Endothelial cell of umbilical vein (primary cell): ENCODE results near the gene CNTNAP2. TPM values are rescaled to one million over a fixed set of nuclear protein-coding genes. Genes with fewer than 3 reads are reported as not detected.

ENCODE experiments used
- BruUV-seq: library from RNA; stranded (reverse); fragments of 400-500 nt; replicated peaks from 2 replicates; lab custom pipeline; 2021; lab: Mats Ljungman, UMichigan
- CTCF ChIA-PET: fragments of 300-600, 350-600 bp; sonication (Branson Sonifier 250); formaldehyde crosslinking; loops from one replicate; lab custom pipeline; 2021; ENCODE audit warnings: antibody characterized with exemption, inconsistent platforms; lab: Charles Lee
- POLR2A ChIA-PET: fragments of 300-600, 350-600 bp; sonication (Branson Sonifier 250); formaldehyde crosslinking; loops from one replicate; lab custom pipeline; 2021; ENCODE audit warnings: antibody characterized with exemption, inconsistent platforms; lab: Charles Lee
- DNase-seq: peaks from one replicate; pipeline ENCODE4 v3.0.0-alpha.2; 2011; ENCODE audit warnings: low read depth, low spot score
- FAIRE-seq: peaks from 2 replicates; lab custom pipeline; 2011; peaks lifted over from hg19 to GRCh38; lab: Jason Lieb, UNC
- H2AFZ ChIP-seq: 2 replicates; pipeline ENCODE4 v1.6.0; 2012; ENCODE audit warnings: low read depth, low read length, control low read depth, inconsistent platforms
- H3K27ac ChIP-seq: 2 replicates; pipeline ENCODE4 v1.5.1; 2011; ENCODE audit warnings: low read depth, mild to moderate bottlenecking, control low read depth, low read length, moderate library complexity; ENCODE audit not compliant: insufficient read depth
- H3K27me3 ChIP-seq, 2 experiments: 2 replicates each; pipeline versions ENCODE4 v1.6.0 to v1.6.1; 2011; ENCODE audit warnings: low read length in 2 of 2, mixed read lengths in 1 of 2; ENCODE audit not compliant: control insufficient read depth in 2 of 2, insufficient read depth in 2 of 2
- H3K36me3 ChIP-seq, 2 experiments: 2 replicates in 1 of 2; 3 replicates in 1 of 2; pipeline ENCODE4 v1.5.1; 2011; ENCODE audit warnings: low read length in 2 of 2, mild to moderate bottlenecking in 1 of 2, moderate library complexity in 1 of 2; ENCODE audit not compliant: control insufficient read depth in 2 of 2, insufficient read depth in 2 of 2; ENCODE audit errors: extremely low read depth in 1 of 2
- H3K4me1 ChIP-seq: 3 replicates; pipeline ENCODE4 v1.5.1; 2011; ENCODE audit warnings: mild to moderate bottlenecking, low read length; ENCODE audit not compliant: control insufficient read depth, insufficient read depth; ENCODE audit errors: extremely low read depth
- H3K4me2 ChIP-seq: 2 replicates; pipeline ENCODE4 v1.6.1; 2011; ENCODE audit warnings: low read length, control low read depth, mixed read lengths; ENCODE audit not compliant: insufficient read depth
- H3K4me3 ChIP-seq, 3 experiments: fragments of 200-600 bp in 1 of 3; sonication (generic), shearing (Covaris generic) in 1 of 3; replicated peaks in 1 of 3; 2 replicates each; pipeline ENCODE4 v1.5.1; 2011 to 2016; ENCODE audit warnings: control low read depth in 3 of 3, low read length in 3 of 3, mild to moderate bottlenecking in 2 of 3, inconsistent platforms in 1 of 3, low read depth in 1 of 3, moderate library complexity in 1 of 3; ENCODE audit not compliant: insufficient read depth in 1 of 3
- H3K79me2 ChIP-seq: 2 replicates; pipeline ENCODE4 v1.6.0; 2012; ENCODE audit warnings: low read length, inconsistent platforms; ENCODE audit not compliant: control insufficient read depth, insufficient read depth
- H3K9ac ChIP-seq: replicated peaks from 2 replicates; pipeline ENCODE3; 2011; ENCODE audit warnings: low read length, control low read depth; ENCODE audit not compliant: insufficient read depth; ENCODE audit errors: extremely low read depth
- H3K9me1 ChIP-seq: replicated peaks from 3 replicates; pipeline ENCODE4 v1.6.0; 2011; ENCODE audit warnings: mild to moderate bottlenecking, low read length; ENCODE audit not compliant: control insufficient read depth, insufficient read depth; ENCODE audit errors: extremely low read depth
- H3K9me3 ChIP-seq: replicated peaks from 2 replicates; pipeline ENCODE4 v1.5.1; 2012; ENCODE audit warnings: low read length, inconsistent platforms; ENCODE audit not compliant: control insufficient read depth, insufficient read depth
- H4K20me1 ChIP-seq: replicated peaks from 2 replicates; pipeline ENCODE3; 2011; ENCODE audit warnings: mild to moderate bottlenecking, low read length; ENCODE audit not compliant: control insufficient read depth, insufficient read depth; ENCODE audit errors: extremely low read depth
- EZH2 ChIP-seq: IDR thresholded peaks from 2 replicates; pipeline ENCODE4 v1.6.1; 2012; ENCODE audit warnings: borderline replicate concordance, low read depth, mild to moderate bottlenecking, moderate library complexity, low read length, inconsistent platforms; ENCODE audit not compliant: severe bottlenecking
- FOS ChIP-seq: IDR thresholded peaks from 2 replicates; pipeline ENCODE4 v1.6.1; 2011; ENCODE audit warnings: mild to moderate bottlenecking, low read length, moderate library complexity, borderline replicate concordance; ENCODE audit not compliant: insufficient read depth
- GATA2 ChIP-seq: IDR thresholded peaks from 2 replicates; pipeline ENCODE4 v1.7.0; 2011; ENCODE audit warnings: low read depth, mild to moderate bottlenecking, moderate library complexity, mixed read lengths, low read length; ENCODE audit not compliant: insufficient read length, insufficient read depth
- JUN ChIP-seq: IDR thresholded peaks from 2 replicates; pipeline ENCODE4 v1.6.1; 2011; ENCODE audit warnings: borderline replicate concordance, low read depth; ENCODE audit not compliant: insufficient read length, insufficient read depth
- MYC ChIP-seq: IDR thresholded peaks from one replicate; pipeline ENCODE4 v1.6.1; 2011; ENCODE audit warnings: mild to moderate bottlenecking, low read depth, low read length
- POLR2A ChIP-seq: IDR thresholded peaks from 2 replicates; pipeline ENCODE4 v1.6.1; 2012; ENCODE audit warnings: low read depth, mild to moderate bottlenecking, control low read depth, low read length
- POLR2AphosphoS5 ChIP-seq: IDR thresholded peaks from 2 replicates; pipeline ENCODE4 v1.6.1; 2012; ENCODE audit warnings: low read depth, mild to moderate bottlenecking, control low read depth, low read length, moderate library complexity; ENCODE audit not compliant: insufficient read depth
- dilution Hi-C: fragments of 300-500 bp; cut with MboI; formaldehyde crosslinking; loops from one replicate; pipeline ENCODE4 v1.15.0; 2019; ENCODE audit warnings: low sequenced_read_pairs; ENCODE audit not compliant: extremely low pct_ligation_motif_present
- intact Hi-C: fragments of 100-400 bp; cut with micrococcal nuclease; formaldehyde crosslinking; loops from one replicate; pipeline ENCODE4 v1.10.0; 2022
- polyA plus RNA-seq, 4 experiments: library from polyadenylated mRNA; depleted of rRNA in 3 of 4; stranded (reverse) in 3 of 4; unstranded in 1 of 4; fragments of >200 nt; gene quantifications; 2 replicates each; pipeline versions ENCODE4 v1.2.1 to v1.2.3, GENCODE V29; 2011 to 2012; ENCODE audit warnings: missing spikeins in 1 of 4
- total RNA-seq: library from RNA; stranded (reverse); gene quantifications from 2 replicates; pipeline ENCODE4 v1.2.3, GENCODE V29; 2021
- TF ChIP-seq, protein P1 (sequence below): IDR thresholded peaks from 2 replicates; pipeline ENCODE4 v1.6.1; 2011; ENCODE audit not compliant: insufficient read depth, insufficient read length
- TF ChIP-seq, protein P2 (sequence below), 2 donors: IDR thresholded peaks; 1 replicate in 1 of 2; 2 replicates in 1 of 2; pipeline ENCODE4 v1.5.1; 2011; ENCODE audit warnings: low read length in 2 of 2, mild to moderate bottlenecking in 2 of 2, moderate library complexity in 2 of 2, control low read depth in 1 of 2, inconsistent platforms in 1 of 2, low read depth in 1 of 2; ENCODE audit not compliant: insufficient read depth in 1 of 2; ENCODE audit errors: extremely low read depth in 1 of 2

CNTNAP2 gene
- total and polyA plus RNA-seq, 2 donors (not counting 3 experiments of a cell fraction or from before 2014, with no cell fraction given): not detected

DNA sequence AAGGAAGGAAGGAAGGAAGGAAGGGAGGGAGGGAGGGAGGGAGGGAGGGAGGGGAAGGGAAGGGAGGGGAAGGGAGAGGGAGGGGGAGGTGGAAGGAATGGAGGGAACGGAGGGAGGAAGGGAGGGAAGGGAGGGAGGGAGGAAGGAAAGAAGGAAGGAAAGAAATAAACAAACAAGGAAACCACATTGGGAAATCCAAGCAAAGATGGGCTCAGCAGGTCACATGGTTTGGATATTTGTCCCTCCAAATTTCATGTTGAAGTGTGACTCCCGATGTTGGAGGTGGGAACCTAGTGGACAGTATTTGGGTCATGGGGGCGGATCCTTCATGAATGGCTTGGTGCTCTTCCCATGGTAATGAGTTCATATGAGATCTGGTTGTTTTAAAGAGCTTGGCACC is 2019.4 kb downstream of the CNTNAP2 start:
- dilution Hi-C loops: no loop called here
- CTCF ChIA-PET: no interaction called here

More for the DNA sequence above, 2019.4 kb downstream of the CNTNAP2 start:
- H3K4me1 ChIP-seq: no peaks in the 10 kb centered on the region
- no peaks in the 10 kb centered on the region for H3K79me2 ChIP-seq
- no peaks in the 10 kb centered on the region for H4K20me1 ChIP-seq
- FAIRE-seq (no peak), DNase-seq (no peak)
- H3K9me3 ChIP-seq: no peaks in the 10 kb centered on the region
- POLR2A ChIA-PET: no interaction called here
- no peak overlapping the region for H3K4me2 ChIP-seq
- intact Hi-C loops: no loop called here
- H3K9me1 ChIP-seq: no peaks in the 10 kb centered on the region
- no peak overlapping the region for H2AFZ ChIP-seq
- H3K4me3 ChIP-seq: no peak overlapping the region
- H3K36me3 ChIP-seq: no peaks in the 10 kb centered on the region
- H3K27ac ChIP-seq: no peak overlapping the region
- no peaks in the 10 kb centered on the region for H3K27me3 ChIP-seq
- no TSS peak for BruUV-seq
- H3K9ac ChIP-seq: no peak overlapping the region
- no peak for TF ChIP-seq MYC
- TF ChIP-seq POLR2A: no peak
- no peak for TF ChIP-seq JUN
- TF ChIP-seq POLR2AphosphoS5: no peak
- TF ChIP-seq, protein P1, sequence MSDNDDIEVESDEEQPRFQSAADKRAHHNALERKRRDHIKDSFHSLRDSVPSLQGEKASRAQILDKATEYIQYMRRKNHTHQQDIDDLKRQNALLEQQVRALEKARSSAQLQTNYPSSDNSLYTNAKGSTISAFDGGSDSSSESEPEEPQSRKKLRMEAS: no peak
- TF ChIP-seq EZH2: no peak
- no peak for TF ChIP-seq GATA2
- TF ChIP-seq FOS: no peak
- TF ChIP-seq, protein P2, sequence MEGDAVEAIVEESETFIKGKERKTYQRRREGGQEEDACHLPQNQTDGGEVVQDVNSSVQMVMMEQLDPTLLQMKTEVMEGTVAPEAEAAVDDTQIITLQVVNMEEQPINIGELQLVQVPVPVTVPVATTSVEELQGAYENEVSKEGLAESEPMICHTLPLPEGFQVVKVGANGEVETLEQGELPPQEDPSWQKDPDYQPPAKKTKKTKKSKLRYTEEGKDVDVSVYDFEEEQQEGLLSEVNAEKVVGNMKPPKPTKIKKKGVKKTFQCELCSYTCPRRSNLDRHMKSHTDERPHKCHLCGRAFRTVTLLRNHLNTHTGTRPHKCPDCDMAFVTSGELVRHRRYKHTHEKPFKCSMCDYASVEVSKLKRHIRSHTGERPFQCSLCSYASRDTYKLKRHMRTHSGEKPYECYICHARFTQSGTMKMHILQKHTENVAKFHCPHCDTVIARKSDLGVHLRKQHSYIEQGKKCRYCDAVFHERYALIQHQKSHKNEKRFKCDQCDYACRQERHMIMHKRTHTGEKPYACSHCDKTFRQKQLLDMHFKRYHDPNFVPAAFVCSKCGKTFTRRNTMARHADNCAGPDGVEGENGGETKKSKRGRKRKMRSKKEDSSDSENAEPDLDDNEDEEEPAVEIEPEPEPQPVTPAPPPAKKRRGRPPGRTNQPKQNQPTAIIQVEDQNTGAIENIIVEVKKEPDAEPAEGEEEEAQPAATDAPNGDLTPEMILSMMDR (IDR thresholded peaks at IDR 0.05; ENCODE audit: extremely low read depth in 1 of 2, insufficient read depth in 1 of 2, low read depth in 1 of 2, low read length in 2 of 2): no peak
